OCI-LY3 (cell line): ENCODE results near the gene CST7.

Experiments
- EZH2phosphoT487 ChIP-seq: fragments of 200-600 bp; shearing (Covaris generic); IDR thresholded peaks from 2 replicates; pipeline ENCODE4 v1.6.1; 2018; ENCODE audit warnings: antibody characterized with exemption, mixed run types, low read depth
- TF ChIP-seq, protein P1 (sequence below): fragments of 200-600, 300-600 bp; sonication (generic); IDR thresholded peaks from 2 replicates; pipeline ENCODE4 v1.5.1; 2014; ENCODE audit warnings: antibody characterized with exemption, low read length, low read depth

DNA sequence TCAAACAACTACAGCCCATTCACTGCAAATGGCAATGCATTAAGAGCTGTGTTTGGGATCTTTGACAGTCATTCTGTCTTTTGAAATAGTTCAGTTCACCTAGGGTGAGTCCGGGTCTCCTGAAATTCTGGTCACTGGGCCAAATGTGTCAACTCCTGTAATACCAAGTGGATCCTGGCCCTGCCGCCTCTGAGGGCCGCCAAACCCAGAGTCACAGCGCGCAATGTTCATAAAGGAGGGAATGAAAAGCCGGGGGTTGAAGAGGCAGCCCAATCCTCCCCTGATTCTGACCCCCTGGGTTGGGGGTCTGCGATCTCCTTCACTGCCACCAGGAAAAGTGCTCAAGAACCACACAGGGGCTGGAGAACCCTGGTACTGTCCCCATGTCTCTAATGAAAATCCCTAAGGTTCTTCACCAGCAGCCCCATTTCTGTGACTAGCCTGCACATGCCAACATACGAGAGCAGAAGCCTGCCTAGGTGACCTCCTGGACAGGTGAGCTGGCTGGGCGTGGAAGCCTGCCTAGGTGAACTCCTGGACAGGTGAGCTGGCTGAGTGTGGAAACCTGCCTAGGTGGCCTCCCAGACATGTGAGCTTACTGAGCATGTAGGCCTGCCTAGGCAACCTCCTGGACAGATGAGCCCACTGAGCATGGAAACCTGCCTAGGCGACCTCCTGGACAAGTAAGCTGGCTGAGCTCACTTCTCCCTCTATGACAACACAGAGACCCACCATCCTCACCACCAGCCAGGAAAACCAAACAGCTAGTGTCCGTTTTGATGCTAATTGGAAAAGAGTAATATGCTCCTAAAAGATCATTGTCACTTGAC, 59.5 kb downstream of the CST7 start:
- TF ChIP-seq, protein P1, sequence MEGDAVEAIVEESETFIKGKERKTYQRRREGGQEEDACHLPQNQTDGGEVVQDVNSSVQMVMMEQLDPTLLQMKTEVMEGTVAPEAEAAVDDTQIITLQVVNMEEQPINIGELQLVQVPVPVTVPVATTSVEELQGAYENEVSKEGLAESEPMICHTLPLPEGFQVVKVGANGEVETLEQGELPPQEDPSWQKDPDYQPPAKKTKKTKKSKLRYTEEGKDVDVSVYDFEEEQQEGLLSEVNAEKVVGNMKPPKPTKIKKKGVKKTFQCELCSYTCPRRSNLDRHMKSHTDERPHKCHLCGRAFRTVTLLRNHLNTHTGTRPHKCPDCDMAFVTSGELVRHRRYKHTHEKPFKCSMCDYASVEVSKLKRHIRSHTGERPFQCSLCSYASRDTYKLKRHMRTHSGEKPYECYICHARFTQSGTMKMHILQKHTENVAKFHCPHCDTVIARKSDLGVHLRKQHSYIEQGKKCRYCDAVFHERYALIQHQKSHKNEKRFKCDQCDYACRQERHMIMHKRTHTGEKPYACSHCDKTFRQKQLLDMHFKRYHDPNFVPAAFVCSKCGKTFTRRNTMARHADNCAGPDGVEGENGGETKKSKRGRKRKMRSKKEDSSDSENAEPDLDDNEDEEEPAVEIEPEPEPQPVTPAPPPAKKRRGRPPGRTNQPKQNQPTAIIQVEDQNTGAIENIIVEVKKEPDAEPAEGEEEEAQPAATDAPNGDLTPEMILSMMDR = no peak
- TF ChIP-seq EZH2phosphoT487 = no peak
